HFFc6 (cell line): Measurements from ENCODE around the gene ASIC2. TPM values are rescaled to one million over a fixed set of nuclear protein-coding genes. Genes with fewer than 3 reads are reported as not detected.

Experiments used
- DNase-seq: peaks from one replicate; pipeline ENCODE4 v3.0.0-alpha.2; 2018
- H3K27ac Mint-ChIP-seq: 2 replicates; pipeline ENCODE4 v1.8.0; 2020; ENCODE audit warnings: mild to moderate bottlenecking, mixed read lengths
- H3K27me3 Mint-ChIP-seq: 2 replicates; pipeline ENCODE4 v1.8.0; 2021; ENCODE audit warnings: mild to moderate bottlenecking, moderate library complexity, mixed read lengths; ENCODE audit not compliant: insufficient read depth
- H3K36me3 Mint-ChIP-seq: 2 replicates; pipeline ENCODE4 v1.8.0; 2021; ENCODE audit warnings: low read depth, mixed read lengths
- H3K4me1 Mint-ChIP-seq: 2 replicates; pipeline ENCODE4 v1.8.0; 2020; ENCODE audit warnings: low read depth, mixed read lengths
- H3K4me3 Mint-ChIP-seq: 2 replicates; pipeline ENCODE4 v1.8.0; 2020; ENCODE audit warnings: mild to moderate bottlenecking, moderate library complexity, mixed read lengths
- H3K9me3 Mint-ChIP-seq: 2 replicates; pipeline ENCODE4 v1.8.0; 2020; ENCODE audit warnings: mild to moderate bottlenecking, mixed read lengths
- total RNA-seq, 6 experiments: library from RNA; stranded (reverse); fragmentation: NEBNext Ultra II Directional; extraction: Animal tissue kit (Norgen Biotek cat#: 25700); gene quantifications; 2 replicates in 1 of 6; 3 replicates in 5 of 6; pipeline ENCODE4 v1.2.3, GENCODE V29; 2021
- TF ChIP-seq, protein P1 (sequence below): fragments of 200-600 bp; sonication (generic); IDR thresholded peaks from 2 replicates; pipeline ENCODE4 v1.5.0; 2021; ENCODE audit warnings: antibody characterized with exemption, mild to moderate bottlenecking

The ASIC2 gene
- total RNA-seq, 6 experiments from 2014 or later, result not detected

DNA sequence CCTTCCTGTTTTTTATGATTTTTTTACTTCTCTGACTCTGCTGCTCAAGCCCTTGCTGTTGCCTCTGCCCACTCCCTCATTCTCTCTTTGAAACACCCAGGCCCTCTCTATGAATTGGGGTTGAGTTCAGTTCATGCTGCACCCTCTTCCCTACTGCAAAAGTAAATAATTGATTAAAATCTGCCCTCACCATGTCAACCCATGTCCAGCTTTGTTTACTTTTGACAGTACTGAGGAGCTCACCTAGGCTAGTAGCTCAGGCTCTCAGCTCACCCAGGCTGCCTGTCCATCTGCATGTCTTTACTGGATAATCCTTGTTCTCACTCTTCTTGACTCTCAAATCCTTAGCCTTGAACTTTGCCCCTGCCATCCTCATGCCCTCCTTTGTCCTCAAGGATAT lies 206.2 kb downstream of the ASIC2 start:
- DNase-seq, result no peak
- H3K4me3 Mint-ChIP-seq, result no peak overlapping the region
- no peak overlapping the region for H3K27ac Mint-ChIP-seq
- H3K36me3 Mint-ChIP-seq, result no peaks in the 10 kb centered on the region; the same call in 1 of the 2 replicates
- TF ChIP-seq, protein P1, sequence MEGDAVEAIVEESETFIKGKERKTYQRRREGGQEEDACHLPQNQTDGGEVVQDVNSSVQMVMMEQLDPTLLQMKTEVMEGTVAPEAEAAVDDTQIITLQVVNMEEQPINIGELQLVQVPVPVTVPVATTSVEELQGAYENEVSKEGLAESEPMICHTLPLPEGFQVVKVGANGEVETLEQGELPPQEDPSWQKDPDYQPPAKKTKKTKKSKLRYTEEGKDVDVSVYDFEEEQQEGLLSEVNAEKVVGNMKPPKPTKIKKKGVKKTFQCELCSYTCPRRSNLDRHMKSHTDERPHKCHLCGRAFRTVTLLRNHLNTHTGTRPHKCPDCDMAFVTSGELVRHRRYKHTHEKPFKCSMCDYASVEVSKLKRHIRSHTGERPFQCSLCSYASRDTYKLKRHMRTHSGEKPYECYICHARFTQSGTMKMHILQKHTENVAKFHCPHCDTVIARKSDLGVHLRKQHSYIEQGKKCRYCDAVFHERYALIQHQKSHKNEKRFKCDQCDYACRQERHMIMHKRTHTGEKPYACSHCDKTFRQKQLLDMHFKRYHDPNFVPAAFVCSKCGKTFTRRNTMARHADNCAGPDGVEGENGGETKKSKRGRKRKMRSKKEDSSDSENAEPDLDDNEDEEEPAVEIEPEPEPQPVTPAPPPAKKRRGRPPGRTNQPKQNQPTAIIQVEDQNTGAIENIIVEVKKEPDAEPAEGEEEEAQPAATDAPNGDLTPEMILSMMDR, result no peak
- peaks cover 37% of the 10 kb centered on the region for H3K9me3 Mint-ChIP-seq
- H3K27me3 Mint-ChIP-seq, result peaks cover 3% of the 10 kb centered on the region; the same call in 1 of the 2 replicates
- H3K4me1 Mint-ChIP-seq, result no peaks in the 10 kb centered on the region

DNA sequence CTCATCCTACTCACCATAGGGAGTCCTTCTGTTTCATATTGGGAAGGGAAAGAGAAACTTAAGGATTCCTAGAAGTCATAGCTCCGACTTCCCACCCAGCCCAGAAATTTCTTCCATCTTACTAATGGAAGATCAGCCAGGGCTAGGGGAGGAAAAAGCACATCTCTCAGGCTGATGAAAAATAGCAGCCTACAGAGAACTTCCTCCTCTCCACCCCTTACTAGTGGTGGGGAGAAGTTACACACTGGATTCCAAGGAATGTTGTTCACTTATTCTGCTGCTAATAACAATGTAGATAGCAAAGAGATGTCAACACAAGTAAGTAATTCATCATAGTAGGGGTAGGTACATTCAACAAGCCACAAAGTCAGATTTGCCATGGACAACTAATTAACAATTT lies 207.1 kb downstream of the ASIC2 start:
- DNase-seq, result no peak
- H3K27ac Mint-ChIP-seq, result no peak overlapping the region
- H3K4me1 Mint-ChIP-seq, result no peaks in the 10 kb centered on the region
- no peaks in the 10 kb centered on the region; the same call in 1 of the 2 replicates for H3K36me3 Mint-ChIP-seq
- peaks cover 35% of the 10 kb centered on the region for H3K9me3 Mint-ChIP-seq
- no peak overlapping the region for H3K4me3 Mint-ChIP-seq
- TF ChIP-seq, protein P1, result no peak
- H3K27me3 Mint-ChIP-seq, result peaks cover 3% of the 10 kb centered on the region; the same call in 1 of the 2 replicates

DNA sequence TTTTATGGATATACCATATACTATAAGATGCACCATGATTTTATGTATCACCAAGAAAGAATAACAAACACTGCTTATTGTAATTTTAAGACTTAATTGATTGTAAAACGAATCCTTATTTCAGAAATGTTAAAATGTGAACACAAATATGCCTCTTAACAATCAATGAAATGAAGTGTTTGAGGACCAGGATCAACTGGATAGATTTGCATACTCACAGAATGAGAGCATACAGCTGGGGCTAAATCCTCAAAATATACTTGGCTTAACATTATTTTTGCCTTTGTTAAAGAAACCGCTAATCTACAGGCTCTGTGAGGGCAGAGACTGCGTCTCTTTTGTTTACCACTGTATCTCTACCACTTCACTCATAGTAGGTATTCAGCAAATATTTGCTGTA lies 207.8 kb downstream of the ASIC2 start:
- H3K27ac Mint-ChIP-seq, result no peak overlapping the region
- H3K27me3 Mint-ChIP-seq, result peaks cover 3% of the 10 kb centered on the region; the same call in 1 of the 2 replicates
- H3K4me3 Mint-ChIP-seq, result no peak overlapping the region
- no peak for DNase-seq
- no peaks in the 10 kb centered on the region for H3K4me1 Mint-ChIP-seq
- TF ChIP-seq, protein P1, result no peak
- H3K9me3 Mint-ChIP-seq, result peaks cover 27% of the 10 kb centered on the region
- no peaks in the 10 kb centered on the region; the same call in 1 of the 2 replicates for H3K36me3 Mint-ChIP-seq

DNA sequence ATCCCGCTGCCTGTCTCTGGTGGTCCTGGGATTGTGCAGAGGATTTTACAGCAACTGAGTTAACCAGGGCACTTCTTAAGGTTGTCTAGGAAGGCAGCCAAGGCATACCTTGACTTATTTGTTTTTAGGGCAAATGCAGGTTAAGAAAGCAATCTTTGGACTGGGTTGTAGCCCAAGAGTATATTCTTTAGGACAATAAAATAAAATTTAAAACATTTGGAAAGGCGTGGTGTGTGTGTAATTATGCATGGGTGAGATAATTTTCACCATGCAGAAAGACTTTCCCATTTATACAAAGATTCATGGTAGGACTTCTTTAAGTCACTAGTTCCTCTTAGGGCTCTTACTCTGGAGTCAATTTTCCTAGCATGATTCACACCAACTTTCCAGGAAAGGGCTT lies 208.3 kb downstream of the ASIC2 start:
- Mint-ChIP-seq H3K4me1 (no peaks in the 10 kb centered on the region), H3K27me3 (peaks cover 3% of the 10 kb centered on the region), H3K36me3 (no peaks in the 10 kb centered on the region; the same call in 1 of the 2 replicates)

DNA sequence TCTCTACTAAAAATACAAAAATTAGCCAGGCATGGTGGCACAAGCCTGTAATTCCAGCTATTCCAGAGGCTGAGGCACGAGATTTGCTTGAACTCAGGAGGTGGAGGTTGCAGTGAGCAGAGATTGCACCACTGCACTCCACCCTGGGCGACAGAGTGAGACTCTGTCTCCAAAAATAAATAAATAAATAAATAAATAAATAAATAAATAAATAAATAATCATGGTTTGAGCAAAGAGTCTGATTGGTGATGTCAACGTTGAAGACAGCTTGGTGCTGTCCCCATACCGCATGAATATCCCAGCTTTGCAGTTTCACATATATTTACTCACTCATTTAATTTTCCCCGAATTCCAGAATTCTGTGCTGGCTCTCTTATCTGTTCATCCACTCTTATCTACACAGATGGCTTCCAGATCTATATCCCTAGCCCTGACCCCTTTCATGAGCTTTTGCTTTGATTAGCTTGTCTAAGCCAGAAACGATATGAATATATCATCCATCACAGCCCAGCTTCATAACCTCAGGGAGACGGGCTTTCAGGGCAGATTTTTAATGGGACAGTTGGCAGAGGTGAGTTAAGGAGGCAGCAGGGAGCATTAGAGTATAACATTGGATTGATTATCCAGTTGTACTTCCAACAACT lies 210.4 kb downstream of the ASIC2 start:
- Mint-ChIP-seq H3K27ac (no peak overlapping the region), H3K36me3 (no peaks in the 10 kb centered on the region), H3K4me1 (no peaks in the 10 kb centered on the region), H3K27me3 (peaks cover under 1% of the 10 kb centered on the region; the same call in 1 of the 2 replicates), H3K9me3 (peaks cover 29% of the 10 kb centered on the region), H3K4me3 (no peak overlapping the region)
- DNase-seq, result no peak
- TF ChIP-seq, protein P1, result no peak

More for the DNA sequence above, 208.3 kb downstream of the ASIC2 start:
- TF ChIP-seq, protein P1, result no peak
- Mint-ChIP-seq H3K9me3 (peaks cover 28% of the 10 kb centered on the region), H3K27ac (no peak overlapping the region), H3K4me3 (no peak overlapping the region)
- no peak for DNase-seq
